ENCODE data around the gene RSAD1. TPM values are rescaled to one million over a fixed set of nuclear protein-coding genes. Genes with fewer than 3 reads are reported as not detected.

Gene RSAD1
- total RNA-seq, 1 donor: 25.8 TPM

- DNase-seq (ENCODE audit: low read depth): no peak
- TF ChIP-seq CTCF (IDR thresholded peaks at IDR 0.05; ENCODE audit: insufficient read depth, low read length): no peak
- H3K4me3 ChIP-seq (ENCODE audit: low read depth, low read length): no peak overlapping the region
Measured at GRCh38 chr17:50517504-50518383, 39.1 kb downstream of the RSAD1 start.

- no peak for TF ChIP-seq CTCF (IDR thresholded peaks at IDR 0.05; ENCODE audit: insufficient read depth, low read length)
- DNase-seq (ENCODE audit: low read depth): no peak
- H3K4me3 ChIP-seq (ENCODE audit: low read depth, low read length): no peak overlapping the region
Measured at GRCh38 chr17:50518384-50519023, 39.8 kb downstream of the RSAD1 start.

GRCh38 chr17:50519141-50519834 lies 40.6 kb downstream of the RSAD1 start:
- no peak for DNase-seq (ENCODE audit: low read depth)
- no peak overlapping the region for H3K4me3 ChIP-seq (ENCODE audit: low read depth, low read length)
- no peak for TF ChIP-seq CTCF (IDR thresholded peaks at IDR 0.05; ENCODE audit: insufficient read depth, low read length)

GRCh38 chr17:50520483-50520882 lies 41.8 kb downstream of the RSAD1 start:
- H3K4me3 ChIP-seq (ENCODE audit: low read depth, low read length): no peak overlapping the region
- TF ChIP-seq CTCF (IDR thresholded peaks at IDR 0.05; ENCODE audit: insufficient read depth, low read length): no peak
- DNase-seq (ENCODE audit: low read depth): no peak

- DNase-seq (ENCODE audit: low read depth): no peak
- TF ChIP-seq CTCF (IDR thresholded peaks at IDR 0.05; ENCODE audit: insufficient read depth, low read length): no peak
- H3K4me3 ChIP-seq (ENCODE audit: low read depth, low read length): no peak overlapping the region
Measured at GRCh38 chr17:50521514-50521913, 42.9 kb downstream of the RSAD1 start.

- no peak overlapping the region for H3K4me3 ChIP-seq (ENCODE audit: low read depth, low read length)
- no peak for TF ChIP-seq CTCF (IDR thresholded peaks at IDR 0.05; ENCODE audit: insufficient read depth, low read length)
- DNase-seq (ENCODE audit: low read depth): no peak
Measured at GRCh38 chr17:50522766-50523165, 44.1 kb downstream of the RSAD1 start.
